Uterus (tissue), 2 donors: ENCODE data around the gene ADCY9.

Source experiments
- POLR2A ChIP-seq, 2 donors: fragments of 450-650 bp; IDR thresholded peaks; one replicate each; pipeline ENCODE4 v1.6.1; 2016; ENCODE audit warnings: antibody characterized with exemption in 2 of 2, mild to moderate bottlenecking in 1 of 2, moderate library complexity in 1 of 2
- TF ChIP-seq, protein P1 (sequence below), 4 experiments: fragments of 200-600 bp in 2 of 4; fragments of 450-650 bp in 2 of 4; sonication (generic) in 2 of 4; IDR thresholded peaks; one replicate each; pipeline ENCODE4 v1.5.1; 2016 to 2019; ENCODE audit warnings: antibody characterized with exemption in 4 of 4, mild to moderate bottlenecking in 2 of 4, moderate library complexity in 1 of 4

DNA sequence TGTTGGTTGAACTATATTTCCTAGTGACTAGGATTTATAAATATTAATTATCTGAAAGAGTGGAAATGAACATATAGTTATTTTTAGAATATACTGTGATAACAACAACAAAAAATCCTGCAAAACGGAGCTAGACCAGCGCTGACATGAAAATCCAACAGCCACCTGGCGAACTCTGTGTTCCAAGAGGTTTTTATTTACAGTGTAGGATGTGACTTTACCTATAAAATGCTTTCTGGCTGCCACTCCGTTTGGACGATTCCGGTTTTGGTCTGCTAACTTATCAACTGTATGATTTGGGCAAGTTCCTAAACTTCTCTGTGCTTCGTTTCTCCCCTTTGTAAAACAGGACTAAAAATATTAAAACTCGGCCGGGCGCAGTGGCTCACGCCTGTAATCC, 73.7 kb downstream of the ADCY9 start:
- TF ChIP-seq, protein P1, sequence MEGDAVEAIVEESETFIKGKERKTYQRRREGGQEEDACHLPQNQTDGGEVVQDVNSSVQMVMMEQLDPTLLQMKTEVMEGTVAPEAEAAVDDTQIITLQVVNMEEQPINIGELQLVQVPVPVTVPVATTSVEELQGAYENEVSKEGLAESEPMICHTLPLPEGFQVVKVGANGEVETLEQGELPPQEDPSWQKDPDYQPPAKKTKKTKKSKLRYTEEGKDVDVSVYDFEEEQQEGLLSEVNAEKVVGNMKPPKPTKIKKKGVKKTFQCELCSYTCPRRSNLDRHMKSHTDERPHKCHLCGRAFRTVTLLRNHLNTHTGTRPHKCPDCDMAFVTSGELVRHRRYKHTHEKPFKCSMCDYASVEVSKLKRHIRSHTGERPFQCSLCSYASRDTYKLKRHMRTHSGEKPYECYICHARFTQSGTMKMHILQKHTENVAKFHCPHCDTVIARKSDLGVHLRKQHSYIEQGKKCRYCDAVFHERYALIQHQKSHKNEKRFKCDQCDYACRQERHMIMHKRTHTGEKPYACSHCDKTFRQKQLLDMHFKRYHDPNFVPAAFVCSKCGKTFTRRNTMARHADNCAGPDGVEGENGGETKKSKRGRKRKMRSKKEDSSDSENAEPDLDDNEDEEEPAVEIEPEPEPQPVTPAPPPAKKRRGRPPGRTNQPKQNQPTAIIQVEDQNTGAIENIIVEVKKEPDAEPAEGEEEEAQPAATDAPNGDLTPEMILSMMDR (IDR thresholded peaks at IDR 0.05), result no peak
- no peak for TF ChIP-seq POLR2A (IDR thresholded peaks at IDR 0.05)
